PC-3 (cell line): Measurements from ENCODE around the gene EIF4E1B. TPM values are rescaled to one million over a fixed set of nuclear protein-coding genes. Genes with fewer than 3 reads are reported as not detected.

Experiments
- ATAC-seq: fragments of 200-7000 bp; cut with Tn5 transposase; 2 replicates; pipeline ENCODE4 v1.9.1; 2020; ENCODE audit warnings: mild to moderate bottlenecking, moderate library complexity
- BruUV-seq: library from RNA; stranded (reverse); fragments of 400-500 nt; replicated peaks from 2 replicates; lab custom pipeline; 2021; lab: Mats Ljungman, UMichigan
- CTCF ChIA-PET: fragments of 300-600 bp; sonication (Branson Sonifier 250); formaldehyde crosslinking; loops from one replicate; lab custom pipeline; 2022; ENCODE audit warnings: antibody characterized with exemption; lab: Charles Lee
- POLR2A ChIA-PET: fragments of 300-600 bp; sonication (Branson Sonifier 250); formaldehyde crosslinking; loops from one replicate; lab custom pipeline; 2022; ENCODE audit warnings: antibody characterized with exemption; ENCODE audit not compliant: unreplicated experiment; lab: Charles Lee
- DNase-seq: peaks from one replicate; pipeline ENCODE4 v3.0.0-alpha.2; 2015
- H2AFZ ChIP-seq: fragments of 300-600 bp; sonication (generic); 2 replicates; pipeline ENCODE4 v1.6.0; 2016; ENCODE audit warnings: antibody characterized with exemption, low read length
- H3F3A ChIP-seq: fragments of 300-600 bp; sonication (generic); one replicate; pipeline ENCODE4 v1.6.0; 2017; ENCODE audit warnings: antibody characterized with exemption, low read length, control low read depth, mild to moderate bottlenecking; ENCODE audit not compliant: unreplicated experiment
- H3K27ac ChIP-seq: fragments of 300-600 bp; sonication (generic); 2 replicates; pipeline ENCODE4 v1.5.1; 2016; ENCODE audit warnings: mild to moderate bottlenecking, low read length
- H3K27me3 ChIP-seq: fragments of 300-600 bp; sonication (generic); 2 replicates; pipeline ENCODE4 v1.6.1; 2016; ENCODE audit warnings: low read length, mixed read lengths
- H3K36me3 ChIP-seq: fragments of 300-600 bp; sonication (generic); 2 replicates; pipeline ENCODE4 v1.6.1; 2016; ENCODE audit warnings: low read depth, mixed run types, low read length, mixed read lengths
- H3K4me1 ChIP-seq: fragments of 300-600 bp; sonication (generic); 2 replicates; pipeline ENCODE4 v1.5.1; 2016; ENCODE audit warnings: low read length; ENCODE audit not compliant: insufficient read depth
- H3K4me2 ChIP-seq: fragments of 300-600 bp; sonication (generic); 2 replicates; pipeline ENCODE4 v1.6.0; 2016; ENCODE audit warnings: low read length
- H3K4me3 ChIP-seq: fragments of 300-600 bp; sonication (generic); 2 replicates; pipeline ENCODE4 v1.5.1; 2016; ENCODE audit warnings: mild to moderate bottlenecking, low read length, mixed read lengths
- H3K79me2 ChIP-seq: fragments of 300-600 bp; sonication (generic); 2 replicates; pipeline ENCODE4 v1.6.1; 2017; ENCODE audit warnings: low read length, mixed read lengths
- H3K9ac ChIP-seq: fragments of 300-600 bp; sonication (generic); 2 replicates; pipeline ENCODE4 v1.6.0; 2016; ENCODE audit warnings: mild to moderate bottlenecking, low read length
- H3K9me2 ChIP-seq: fragments of 300-600 bp; sonication (generic); replicated peaks from 2 replicates; pipeline ENCODE4 v1.6.1; 2016; ENCODE audit warnings: mixed run types, low read length, mixed read lengths
- H3K9me3 ChIP-seq: fragments of 300-600 bp; sonication (generic); 2 replicates; pipeline ENCODE4 v1.6.1; 2016; ENCODE audit warnings: low read length, mixed read lengths
- H4K20me1 ChIP-seq: fragments of 300-600 bp; sonication (generic); 2 replicates; pipeline ENCODE4 v1.6.1; 2016; ENCODE audit warnings: low read length, mixed read lengths
- EZH2 ChIP-seq: fragments of 300-600 bp; sonication (generic); IDR thresholded peaks from one replicate; pipeline ENCODE4 v1.6.1; 2017; ENCODE audit warnings: antibody characterized with exemption, mild to moderate bottlenecking, low read length; ENCODE audit not compliant: unreplicated experiment
- EZH2phosphoT487 ChIP-seq: fragments of 300-600 bp; sonication (generic); IDR thresholded peaks from 2 replicates; pipeline ENCODE4 v1.6.1; 2018; ENCODE audit warnings: mild to moderate bottlenecking, antibody characterized with exemption, low read length, borderline replicate concordance
- intact Hi-C: fragments of 100-400 bp; cut with micrococcal nuclease; formaldehyde crosslinking; loops from 2 replicates; pipeline ENCODE4 v1.9.0; 2023
- total RNA-seq: library from RNA; depleted of rRNA; stranded (reverse); fragments of >200 nt; gene quantifications from 2 replicates; pipeline ENCODE4 v1.2.3, GENCODE V29; 2014
- TF ChIP-seq, protein P1 (sequence below): fragments of 300-600 bp; sonication (generic); conservative IDR thresholded peaks from 2 replicates; pipeline ENCODE4 v1.5.1; 2017; ENCODE audit warnings: antibody characterized with exemption, low read depth, mild to moderate bottlenecking, low read length

The EIF4E1B gene
- total RNA-seq, 1 experiment from 2014 or later, result not detected

DNA sequence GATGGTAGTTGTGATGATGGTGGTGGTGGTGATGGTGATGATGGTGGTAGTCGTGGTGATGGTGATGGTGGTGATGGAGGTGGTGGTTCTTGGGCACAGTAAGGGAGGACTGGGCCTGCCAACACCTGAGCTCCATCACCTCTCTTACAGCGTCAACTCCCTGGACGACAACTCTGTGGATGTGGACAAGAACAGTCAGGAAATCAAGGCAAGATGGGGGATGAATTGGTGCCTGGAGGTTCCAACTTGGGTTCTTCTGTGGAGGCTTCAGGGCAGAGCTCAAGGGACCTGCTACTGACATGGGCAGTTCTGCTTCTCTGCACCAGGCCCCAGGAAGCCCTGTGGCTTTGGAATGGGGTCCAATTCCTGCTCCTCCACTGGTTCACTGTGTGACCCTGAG is 37.9 kb upstream of the EIF4E1B start:
- no TSS peak for BruUV-seq
- no peak for DNase-seq
- no peak for ATAC-seq
- H3F3A ChIP-seq, result no peaks in the 10 kb centered on the region
- H3K9me3 ChIP-seq, result no peaks in the 10 kb centered on the region
- no peak overlapping the region for H3K27ac ChIP-seq
- no peak overlapping the region for H3K4me3 ChIP-seq
- H2AFZ ChIP-seq, result no peak overlapping the region
- intact Hi-C loops, result no loop called here
- POLR2A ChIA-PET, result no interaction called here
- no peak overlapping the region for H3K9ac ChIP-seq
- TF ChIP-seq EZH2phosphoT487 (no peak), EZH2 (no peak)
- TF ChIP-seq, protein P1, sequence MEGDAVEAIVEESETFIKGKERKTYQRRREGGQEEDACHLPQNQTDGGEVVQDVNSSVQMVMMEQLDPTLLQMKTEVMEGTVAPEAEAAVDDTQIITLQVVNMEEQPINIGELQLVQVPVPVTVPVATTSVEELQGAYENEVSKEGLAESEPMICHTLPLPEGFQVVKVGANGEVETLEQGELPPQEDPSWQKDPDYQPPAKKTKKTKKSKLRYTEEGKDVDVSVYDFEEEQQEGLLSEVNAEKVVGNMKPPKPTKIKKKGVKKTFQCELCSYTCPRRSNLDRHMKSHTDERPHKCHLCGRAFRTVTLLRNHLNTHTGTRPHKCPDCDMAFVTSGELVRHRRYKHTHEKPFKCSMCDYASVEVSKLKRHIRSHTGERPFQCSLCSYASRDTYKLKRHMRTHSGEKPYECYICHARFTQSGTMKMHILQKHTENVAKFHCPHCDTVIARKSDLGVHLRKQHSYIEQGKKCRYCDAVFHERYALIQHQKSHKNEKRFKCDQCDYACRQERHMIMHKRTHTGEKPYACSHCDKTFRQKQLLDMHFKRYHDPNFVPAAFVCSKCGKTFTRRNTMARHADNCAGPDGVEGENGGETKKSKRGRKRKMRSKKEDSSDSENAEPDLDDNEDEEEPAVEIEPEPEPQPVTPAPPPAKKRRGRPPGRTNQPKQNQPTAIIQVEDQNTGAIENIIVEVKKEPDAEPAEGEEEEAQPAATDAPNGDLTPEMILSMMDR, result no peak
- CTCF ChIA-PET, result interaction anchor here (0.7 kb wide), 1 partner anchor 19 kb away, joined by 3 read pairs; no protein-coding TSS in a partner anchor
- no peaks in the 10 kb centered on the region for H3K9me2 ChIP-seq
- no peaks in the 10 kb centered on the region for H3K4me1 ChIP-seq
- H4K20me1 ChIP-seq, result no peaks in the 10 kb centered on the region
- no peaks in the 10 kb centered on the region for H3K27me3 ChIP-seq
- no peak overlapping the region for H3K4me2 ChIP-seq
- no peaks in the 10 kb centered on the region for H3K79me2 ChIP-seq
- no peaks in the 10 kb centered on the region for H3K36me3 ChIP-seq

DNA sequence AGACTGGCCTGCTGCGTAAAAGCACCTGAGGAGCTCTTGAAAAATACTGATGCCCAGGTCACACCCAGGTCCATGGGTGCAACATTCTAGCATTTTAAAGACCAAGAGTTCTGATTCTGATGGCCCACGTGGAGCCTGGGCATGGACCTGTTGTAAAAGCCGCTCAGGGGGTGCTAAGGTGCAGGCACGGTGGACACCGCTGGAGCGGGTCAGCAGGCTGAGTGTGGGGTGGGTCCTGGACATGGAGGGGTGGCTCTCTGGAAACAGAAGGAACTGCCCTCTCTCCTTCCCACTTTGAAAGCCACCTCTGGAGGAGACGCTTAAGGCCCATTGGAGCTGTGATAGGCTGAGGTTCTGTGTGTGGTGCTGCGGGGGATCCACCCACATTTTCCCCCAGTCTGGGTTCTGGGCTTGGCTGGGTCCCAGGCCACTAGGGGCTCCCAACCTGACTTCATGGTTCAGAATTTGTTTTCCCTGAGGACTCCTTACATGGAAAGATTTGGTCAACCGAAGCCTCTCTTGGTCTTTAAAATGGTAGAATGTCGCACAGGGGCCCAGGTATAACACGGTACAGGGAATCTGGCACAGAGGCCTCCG is 37.1 kb upstream of the EIF4E1B start:
- Histone ChIP-seq H3K9ac (no peak overlapping the region), H2AFZ (no peak overlapping the region), H3K4me2 (no peak overlapping the region), H3K27ac (no peak overlapping the region), H3K4me1 (no peaks in the 10 kb centered on the region), H4K20me1 (no peaks in the 10 kb centered on the region), H3K36me3 (no peaks in the 10 kb centered on the region), H3K9me3 (no peaks in the 10 kb centered on the region), H3K79me2 (no peaks in the 10 kb centered on the region), H3K4me3 (no peak overlapping the region), H3K27me3 (no peaks in the 10 kb centered on the region), H3F3A (no peaks in the 10 kb centered on the region), H3K9me2 (no peaks in the 10 kb centered on the region)
- POLR2A ChIA-PET, result no interaction called here
- no peak for ATAC-seq
- no peak for DNase-seq
- intact Hi-C loops, result no loop called here
- no peak for TF ChIP-seq EZH2phosphoT487
- TF ChIP-seq, protein P1, result no peak
- TF ChIP-seq EZH2, result no peak
- BruUV-seq, result no TSS peak
- CTCF ChIA-PET, result interaction anchor here (0.7 kb wide), 1 partner anchor 20 kb away, joined by 3 read pairs; no protein-coding TSS in a partner anchor

DNA sequence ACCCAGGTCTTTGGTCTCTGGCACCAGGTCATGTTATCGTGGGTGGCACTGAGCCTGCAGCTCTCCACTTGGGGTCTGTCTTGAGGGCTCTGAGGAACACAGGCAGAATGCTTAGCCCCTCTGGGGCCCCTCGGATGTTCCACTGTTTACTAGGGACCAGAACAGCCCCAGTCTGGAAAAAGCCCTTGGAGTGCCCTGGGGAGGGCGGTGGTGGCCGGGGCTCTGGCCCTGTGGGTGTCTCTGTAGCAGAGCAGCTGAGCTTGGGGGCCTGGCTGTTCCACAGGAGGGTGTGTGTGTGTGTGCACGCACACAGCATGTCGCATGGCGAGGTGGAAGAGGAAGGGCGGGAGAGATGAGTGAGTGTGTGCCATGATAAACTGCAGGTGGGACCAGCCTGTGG is 35.9 kb upstream of the EIF4E1B start:
- Histone ChIP-seq H3K27ac (no peak overlapping the region), H3K9me2 (no peaks in the 10 kb centered on the region), H3K9me3 (no peaks in the 10 kb centered on the region), H3K9ac (no peak overlapping the region), H3K27me3 (no peaks in the 10 kb centered on the region), H2AFZ (no peak overlapping the region), H3K4me1 (no peaks in the 10 kb centered on the region), H3K36me3 (no peaks in the 10 kb centered on the region), H4K20me1 (no peaks in the 10 kb centered on the region), H3F3A (no peaks in the 10 kb centered on the region), H3K79me2 (no peaks in the 10 kb centered on the region), H3K4me3 (no peak overlapping the region), H3K4me2 (no peak overlapping the region)
- ChIA-PET CTCF (no interaction called here), POLR2A (no interaction called here)
- no TSS peak for BruUV-seq
- no peak for DNase-seq
- ATAC-seq, result no peak
- TF ChIP-seq, protein P1, result no peak
- no peak for TF ChIP-seq EZH2phosphoT487
- TF ChIP-seq EZH2, result no peak
- intact Hi-C loops, result no loop called here
